Prostate gland (tissue), 2 donors: ENCODE data around the gene ZFHX3. TPM values are rescaled to one million over a fixed set of nuclear protein-coding genes. Genes with fewer than 3 reads are reported as not detected.

ENCODE experiments used
- DNase-seq: peaks from one replicate; pipeline ENCODE4 v3.0.0-alpha.2; 2019; ENCODE audit warnings: low spot score
- H3K27ac ChIP-seq, 2 donors: fragments of 200-600 bp; sonication (generic); 2 replicates each; pipeline ENCODE4 v1.5.1; 2017 to 2019
- H3K27me3 ChIP-seq: fragments of 200-600 bp; sonication (generic); replicated peaks from 2 replicates; pipeline ENCODE4 v1.5.1; 2019; ENCODE audit not compliant: insufficient read depth
- H3K36me3 ChIP-seq, 2 donors: fragments of 200-600 bp; sonication (generic); 1 replicate in 1 of 2; 2 replicates in 1 of 2; pipeline versions ENCODE4 v1.5.1 to v1.8.1; 2017 to 2019
- H3K4me1 ChIP-seq: fragments of 200-600 bp; sonication (generic); replicated peaks from 2 replicates; pipeline ENCODE4 v1.5.1; 2019
- H3K4me3 ChIP-seq, 2 donors: fragments of 200-600 bp; sonication (generic); 2 replicates each; pipeline ENCODE4 v1.5.1; 2017 to 2019
- H3K9me3 ChIP-seq: fragments of 200-600 bp; sonication (generic); 2 replicates; pipeline ENCODE4 v1.5.1; 2017
- CTCF ChIP-seq, 4 experiments: fragments of 200-600 bp in 2 of 4; fragments of 450-650 bp in 2 of 4; sonication (generic) in 2 of 4; IDR thresholded peaks; 1 replicate in 3 of 4; 2 replicates in 1 of 4; pipeline ENCODE4 v1.5.1; 2016 to 2019; ENCODE audit warnings: antibody characterized with exemption in 4 of 4, mild to moderate bottlenecking in 2 of 4, moderate library complexity in 2 of 4
- POLR2A ChIP-seq: fragments of 450-650 bp; IDR thresholded peaks from one replicate; pipeline ENCODE4 v1.6.1; 2016; ENCODE audit warnings: antibody characterized with exemption, mild to moderate bottlenecking
- POLR2AphosphoS5 ChIP-seq: sonication (generic); formaldehyde crosslinking; IDR thresholded peaks from one replicate; pipeline ENCODE4 v1.6.1; 2017; ENCODE audit warnings: antibody characterized with exemption
- whole genome bisulfite sequencing: methylation state at CpG from one replicate; pipeline ENCODE4 v1.1.5; 2018; 5-methylcytosine and 5-hydroxymethylcytosine counted together
- intact Hi-C: fragments of 100-400 bp; cut with DNase I; formaldehyde crosslinking; loops from one replicate; pipeline ENCODE4 v1.14.2; 2022
- total RNA-seq, 2 donors: library from RNA; depleted of rRNA; stranded (reverse); fragments of >200 nt; gene quantifications; one replicate each; pipeline ENCODE4 v1.1.0, GENCODE V29; 2016

ZFHX3 gene
- total RNA-seq, 2 donors from 2014 or later, result 51.1 to 53.9 TPM

DNA sequence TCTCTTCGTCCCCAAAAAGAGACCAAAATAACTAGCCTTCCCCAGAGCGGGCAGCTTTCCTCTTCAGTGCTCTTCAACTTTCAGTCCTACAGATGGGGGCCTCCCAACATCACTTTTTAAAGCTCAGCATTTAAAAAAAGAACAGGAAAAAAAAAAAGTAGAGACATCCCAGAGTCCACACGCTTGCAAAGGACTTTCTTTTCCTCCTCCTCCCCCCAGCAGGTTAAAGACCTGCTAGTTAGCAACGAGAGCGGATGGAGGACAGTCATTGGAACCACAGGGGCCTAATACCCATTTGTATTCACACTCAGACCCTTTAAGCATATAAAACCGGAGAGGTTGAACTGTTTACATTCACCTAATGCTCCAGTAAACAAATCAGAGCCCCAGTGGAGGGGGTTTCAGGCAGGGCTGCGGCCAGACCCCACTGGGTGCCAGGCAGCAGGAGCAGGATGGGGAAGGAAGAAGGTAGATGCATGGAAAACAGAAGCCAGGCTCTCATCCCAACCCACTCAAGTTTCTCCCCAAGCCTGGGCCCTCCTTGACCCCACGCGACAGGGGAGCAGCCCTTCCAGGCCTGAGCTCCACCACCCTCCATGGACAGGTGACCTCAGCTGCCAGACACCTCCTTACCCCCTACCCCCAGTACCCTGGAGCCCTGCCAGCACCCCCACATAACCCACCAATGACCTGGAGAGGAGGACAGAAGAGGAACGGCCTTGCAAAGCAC lies 15.2 kb downstream of the ZFHX3 start:
- intact Hi-C loops, result loop anchor here (5.0 kb wide), 1 partner anchor 40 kb away; no protein-coding TSS in a partner anchor
- Histone ChIP-seq H3K4me3 (no peak overlapping the region), H3K27ac (peak overlapping the region; percentile 27 to 53), H3K4me1 (peaks cover 20% of the 10 kb centered on the region), H3K9me3 (no peaks in the 10 kb centered on the region), H3K36me3 (no peaks in the 10 kb centered on the region), H3K27me3 (no peaks in the 10 kb centered on the region)
- DNase-seq, result no peak
- 54% methylated on average over 10 of the region's 10 CpGs for WGBS
- TF ChIP-seq CTCF (IDR thresholded peaks at IDR 0.05) (no peak), POLR2AphosphoS5 (no peak), POLR2A (no peak)

DNA sequence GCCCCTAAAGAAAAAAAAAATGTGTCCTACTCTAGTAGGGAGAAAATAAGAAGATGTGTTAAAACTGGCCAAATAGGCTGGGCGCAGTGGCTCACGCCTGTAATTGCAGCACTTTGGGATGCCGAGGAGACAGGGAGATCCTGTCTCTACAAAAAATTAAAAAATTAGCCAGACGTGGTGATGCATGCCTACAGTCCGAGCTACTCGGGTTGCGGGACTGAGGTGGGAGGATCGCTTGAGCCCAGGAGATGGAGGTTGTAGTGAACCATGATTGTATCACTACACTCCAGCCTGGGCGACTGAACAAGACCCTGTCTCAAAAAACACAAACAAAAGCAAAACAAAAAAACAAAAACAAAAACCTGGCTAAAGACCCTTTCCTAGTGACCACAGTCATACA lies 15.9 kb downstream of the ZFHX3 start:
- DNase-seq, result no peak
- Histone ChIP-seq H3K9me3 (no peaks in the 10 kb centered on the region), H3K27ac (no peak overlapping the region), H3K4me1 (peaks cover 17% of the 10 kb centered on the region), H3K27me3 (no peaks in the 10 kb centered on the region), H3K4me3 (no peak overlapping the region), H3K36me3 (no peaks in the 10 kb centered on the region)
- no peak for TF ChIP-seq POLR2AphosphoS5
- TF ChIP-seq CTCF (IDR thresholded peaks at IDR 0.05), result no peak
- TF ChIP-seq POLR2A, result no peak
- intact Hi-C loops, result loop anchor here (5.0 kb wide), 1 partner anchor 40 kb away; no protein-coding TSS in a partner anchor
- 71% methylated on average over 9 of the region's 9 CpGs for WGBS

DNA sequence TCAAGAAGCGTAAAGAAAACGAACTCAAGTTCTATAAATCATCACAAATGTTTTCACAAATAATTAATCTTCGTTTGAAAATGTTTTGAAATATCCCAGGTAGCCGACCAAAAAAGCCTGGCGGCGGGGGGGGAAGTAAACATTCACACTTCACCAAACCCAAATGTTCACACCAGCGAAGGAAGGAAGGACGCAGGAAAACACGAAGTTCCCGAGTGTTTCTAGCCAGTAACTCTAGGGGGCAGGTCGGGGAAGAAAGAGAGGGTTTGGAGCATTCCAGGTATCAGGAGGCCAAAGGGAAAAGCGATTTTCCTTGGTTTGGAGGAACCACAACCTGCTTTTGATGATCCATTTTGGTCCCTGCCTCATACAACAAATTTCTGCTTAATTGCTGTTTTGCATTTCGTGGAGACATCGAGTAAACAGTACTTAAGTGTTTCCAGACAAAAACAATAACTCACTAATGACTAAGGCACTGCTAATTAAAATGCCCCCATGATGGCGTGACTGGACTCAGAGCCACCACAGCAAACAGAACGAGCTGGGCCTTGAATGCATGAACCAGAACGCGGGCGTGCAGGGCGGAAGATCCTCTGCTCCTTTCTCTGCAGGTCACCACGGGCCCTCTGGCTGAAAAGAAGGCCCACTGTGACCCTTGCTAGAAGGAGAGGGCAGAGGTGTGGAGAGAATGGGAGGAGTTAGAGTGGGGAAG lies 16.6 kb downstream of the ZFHX3 start:
- no peak overlapping the region for H3K4me3 ChIP-seq
- no peak for DNase-seq
- no peak for TF ChIP-seq POLR2A
- no peaks in the 10 kb centered on the region for H3K36me3 ChIP-seq
- WGBS, result 73% methylated on average over 21 of the region's 21 CpGs
- H3K9me3 ChIP-seq, result no peaks in the 10 kb centered on the region
- H3K27me3 ChIP-seq, result no peaks in the 10 kb centered on the region
- intact Hi-C loops, result loop anchor here (5.0 kb wide), 1 partner anchor 39 kb away; no protein-coding TSS in a partner anchor
- peaks cover 15% of the 10 kb centered on the region for H3K4me1 ChIP-seq
- H3K27ac ChIP-seq, result no peak overlapping the region

DNA sequence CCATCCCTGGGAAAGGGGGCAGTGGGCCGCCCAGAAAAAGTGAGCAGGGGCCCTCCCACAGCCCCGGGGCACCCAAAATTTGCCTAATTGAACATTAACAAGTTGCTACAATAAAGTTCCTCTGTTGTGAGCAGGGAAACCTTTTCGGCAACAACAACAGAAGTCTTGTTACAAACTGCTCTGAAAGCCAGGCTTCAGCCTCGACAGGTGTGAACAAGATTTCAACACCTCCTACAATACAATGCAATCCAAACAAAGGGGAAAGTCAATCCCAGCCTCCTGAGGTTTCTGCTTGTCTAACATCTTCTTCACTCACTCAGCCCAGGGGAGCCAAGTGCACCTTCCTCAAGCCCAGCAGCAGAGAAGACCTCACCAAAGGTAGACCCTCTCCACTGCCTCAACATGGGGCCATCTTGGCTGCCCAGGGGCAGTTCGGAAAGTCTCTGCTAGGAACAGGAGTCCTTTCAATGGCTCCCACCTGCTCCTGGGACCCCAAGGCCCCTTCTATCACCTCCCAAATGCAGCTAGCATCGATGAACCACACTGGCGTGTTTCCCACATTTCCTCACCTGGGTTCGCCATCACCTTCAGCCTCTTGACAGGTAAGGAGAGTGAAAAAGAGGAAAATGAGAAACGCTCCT lies 19.1 kb downstream of the ZFHX3 start:
- intact Hi-C loops, result no loop called here
- TF ChIP-seq POLR2AphosphoS5 (no peak), CTCF (IDR thresholded peaks at IDR 0.05) (no peak), POLR2A (no peak)
- no peak overlapping the region for H3K4me3 ChIP-seq
- no peaks in the 10 kb centered on the region for H3K9me3 ChIP-seq
- H3K36me3 ChIP-seq, result no peaks in the 10 kb centered on the region
- H3K27ac ChIP-seq, result peak overlapping the region in 1 of 2 donors; percentile 38
- peaks cover 16% of the 10 kb centered on the region for H3K4me1 ChIP-seq
- H3K27me3 ChIP-seq, result no peaks in the 10 kb centered on the region
- WGBS, result 72% methylated on average over 9 of the region's 9 CpGs
- DNase-seq, result no peak

GRCh38 chr16:73028263-73028662 lies 19.7 kb downstream of the ZFHX3 start:
- no peaks in the 10 kb centered on the region for H3K27me3 ChIP-seq
- WGBS, result 83% methylated on average over 9 of the region's 9 CpGs
- no peak for DNase-seq
- H3K9me3 ChIP-seq, result no peaks in the 10 kb centered on the region
- intact Hi-C loops, result no loop called here
- H3K4me3 ChIP-seq, result no peak overlapping the region
- H3K36me3 ChIP-seq, result no peaks in the 10 kb centered on the region
- peaks cover 12% of the 10 kb centered on the region for H3K4me1 ChIP-seq
- TF ChIP-seq POLR2AphosphoS5, result no peak
- H3K27ac ChIP-seq, result peak overlapping the region in 1 of 2 donors; percentile 38
